ENCODE data around the gene GAS6.

GRCh38 chr13:113843864-113844556 is 19.9 kb downstream of the GAS6 start:
- TF ChIP-seq CTCF (IDR thresholded peaks at IDR 0.05), result no peak
- TF ChIP-seq POLR2A (IDR thresholded peaks at IDR 0.05), result no peak
